ENCODE data around the gene PPP1R8.

The PPP1R8 gene

GRCh38 chr1:27872802-27873551 is 42.4 kb downstream of the PPP1R8 start:
- peak in 1 of 2 experiments; percentile 34 for DNase-seq

DNA sequence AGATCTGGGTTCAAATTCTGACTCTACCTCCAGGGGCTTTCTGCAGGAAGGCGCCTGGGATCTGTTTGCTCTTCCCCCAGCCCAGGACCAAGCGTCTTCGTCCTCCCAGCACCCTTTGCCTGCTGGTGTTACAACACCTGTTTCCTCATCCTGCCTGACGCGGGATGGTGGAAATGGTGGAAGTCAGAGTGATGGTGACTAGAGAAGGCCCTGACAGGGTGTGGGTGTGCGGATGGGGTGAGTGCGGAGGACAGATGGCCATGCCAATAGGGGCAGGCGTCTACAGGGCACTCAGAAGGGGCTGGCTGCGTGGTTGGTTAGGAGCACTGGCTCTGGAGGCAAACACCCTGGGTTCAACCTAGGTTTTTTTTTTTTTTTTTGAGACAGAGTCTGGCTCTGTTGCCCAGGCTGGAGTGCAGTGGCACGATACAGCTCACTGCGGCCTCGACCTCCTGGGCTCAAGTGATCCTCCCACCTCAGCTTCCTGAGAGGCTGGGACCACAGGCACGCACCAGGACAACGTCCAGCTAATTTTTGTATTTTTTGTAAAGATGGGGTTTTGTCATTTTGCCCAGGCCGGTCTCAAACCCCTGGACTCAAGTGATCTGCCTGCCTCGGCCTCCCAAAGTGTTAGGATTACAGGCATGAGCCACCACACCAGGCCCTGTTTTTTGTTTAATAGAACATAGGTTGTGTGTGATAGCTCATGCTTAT is 43.2 kb downstream of the PPP1R8 start:
- no peak for DNase-seq

GRCh38 chr1:27876341-27877114 is 45.9 kb downstream of the PPP1R8 start:
- DNase-seq = no peak

DNA sequence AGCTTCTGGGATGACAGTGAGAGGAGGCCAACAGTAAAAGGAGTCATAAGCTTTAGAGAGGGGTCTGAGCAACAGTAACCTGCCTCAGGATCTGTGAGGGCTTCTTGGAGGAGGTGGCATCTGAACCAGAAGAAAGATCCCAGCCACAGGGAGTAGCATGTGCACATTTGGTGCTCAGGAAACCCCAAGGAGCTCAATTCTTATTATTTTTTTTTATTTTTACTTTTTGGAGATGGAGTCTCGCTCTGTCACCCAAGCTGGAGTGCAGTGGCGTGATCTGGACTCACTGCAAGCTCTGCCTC is 46.5 kb downstream of the PPP1R8 start:
- DNase-seq = no peak

GRCh38 chr1:27878039-27878438 is 47.5 kb downstream of the PPP1R8 start:
- DNase-seq = no peak

DNA sequence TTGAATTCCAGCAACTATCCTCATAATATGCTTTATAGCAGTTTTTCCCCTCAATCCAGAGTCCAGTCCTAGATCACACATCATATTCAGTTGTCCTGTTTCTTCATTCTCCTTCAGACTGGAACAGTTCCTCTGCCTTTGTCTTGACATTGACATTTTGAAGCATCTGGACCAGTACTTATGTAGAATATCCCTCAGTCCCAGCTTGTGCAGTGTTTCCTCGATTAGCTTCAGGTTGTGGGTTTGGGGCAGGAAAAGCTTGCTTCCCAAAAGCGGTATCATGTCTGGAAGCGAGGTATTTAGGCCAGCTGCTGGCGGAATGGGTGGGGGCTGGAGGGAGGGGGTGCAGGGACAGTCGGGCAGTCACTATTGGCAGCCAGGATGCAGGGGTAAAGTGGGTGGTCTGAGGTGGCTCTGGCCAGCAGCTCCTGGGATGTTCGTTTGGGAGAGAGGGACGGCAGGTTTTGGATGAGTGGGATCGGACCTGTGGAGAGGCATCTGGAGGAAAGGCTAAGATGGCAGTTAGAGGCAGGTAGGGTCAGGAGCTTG is 48.3 kb downstream of the PPP1R8 start:
- DNase-seq = no peak

DNA sequence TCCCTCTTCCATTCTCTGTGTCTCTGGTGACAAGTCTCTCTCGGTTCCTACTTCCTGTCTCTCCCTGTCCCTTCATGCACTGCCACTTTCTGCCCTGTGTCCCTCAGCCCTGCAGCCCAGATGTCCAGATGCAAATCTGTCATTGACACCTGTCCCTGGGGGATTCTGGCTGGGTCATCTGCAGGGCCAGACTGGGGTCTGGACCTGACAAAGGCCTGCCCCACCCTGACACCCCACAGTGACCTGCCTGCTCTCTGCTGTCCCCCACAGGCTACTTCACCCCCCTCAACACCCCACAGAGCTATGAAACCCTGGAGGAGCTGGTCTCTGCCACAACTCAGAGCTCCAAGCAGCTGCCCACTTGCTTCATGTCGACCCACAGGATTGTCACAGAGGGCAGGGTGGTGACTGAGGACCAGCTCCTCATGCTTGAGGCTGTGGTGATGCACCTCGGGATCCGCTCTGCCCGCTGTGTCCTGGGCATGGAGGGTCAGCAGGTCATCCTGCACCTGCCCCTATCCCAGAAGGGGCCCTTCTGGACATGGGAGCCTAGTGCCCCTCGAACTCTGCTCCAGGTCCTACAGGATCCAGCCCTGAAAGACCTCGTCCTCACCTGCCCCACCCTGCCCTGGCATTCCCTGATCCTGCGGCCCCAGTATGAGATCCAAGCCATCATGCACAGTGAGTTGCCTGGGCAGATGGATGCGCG is 48.9 kb downstream of the PPP1R8 start:
- DNase-seq = no peak

GRCh38 chr1:27882543-27882903 is 51.9 kb downstream of the PPP1R8 start:
- no peak for DNase-seq

GRCh38 chr1:27883536-27883935 is 53.0 kb downstream of the PPP1R8 start:
- DNase-seq = no peak

DNA sequence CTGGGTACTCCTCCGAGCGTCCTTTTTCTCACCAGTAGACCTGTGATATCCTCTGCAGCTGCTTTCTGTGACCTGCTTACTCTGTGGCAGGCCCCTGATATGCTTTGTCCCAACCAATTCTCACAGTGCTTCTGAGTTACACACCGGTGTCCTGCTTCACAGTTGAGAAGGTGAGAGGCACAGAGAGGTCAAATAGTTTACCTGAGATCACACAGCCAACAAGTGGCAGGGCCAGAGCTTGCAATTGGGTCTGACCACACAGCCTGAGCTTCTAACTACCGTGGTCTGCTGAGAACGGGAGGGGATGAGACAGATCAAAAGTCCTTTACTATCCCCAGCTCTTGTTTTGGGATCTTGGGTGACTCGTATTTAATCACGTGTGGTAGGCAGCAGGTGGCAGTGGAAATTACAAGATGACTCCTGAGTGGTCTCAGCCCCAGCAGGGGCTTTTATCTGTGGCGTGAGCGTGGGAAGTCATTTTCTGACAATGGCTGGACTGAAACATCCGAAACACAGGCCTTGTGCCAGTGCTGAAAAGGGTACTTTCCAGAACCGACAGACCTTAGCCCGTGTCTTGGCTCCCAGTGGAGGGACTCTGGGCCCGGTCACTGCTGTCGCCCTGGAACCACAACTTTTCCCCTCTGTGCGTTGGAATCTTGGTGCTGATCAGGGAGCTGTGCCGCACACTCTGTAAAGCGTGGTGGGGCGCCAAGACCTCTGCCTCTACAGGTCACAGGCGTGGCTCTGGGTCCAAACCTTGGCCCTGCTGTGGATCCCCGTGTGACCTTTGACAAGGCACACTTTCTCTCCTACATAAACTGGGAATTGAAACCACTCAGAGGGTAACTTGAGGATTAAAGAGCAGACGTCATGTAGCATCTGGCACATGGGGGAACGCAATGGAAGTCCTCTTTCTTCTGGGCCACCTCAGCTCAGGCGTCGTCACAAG is 53.7 kb downstream of the PPP1R8 start:
- no peak for DNase-seq

- DNase-seq = no peak
Observed at GRCh38 chr1:27885114-27885528, 54.5 kb downstream of the PPP1R8 start.

DNA sequence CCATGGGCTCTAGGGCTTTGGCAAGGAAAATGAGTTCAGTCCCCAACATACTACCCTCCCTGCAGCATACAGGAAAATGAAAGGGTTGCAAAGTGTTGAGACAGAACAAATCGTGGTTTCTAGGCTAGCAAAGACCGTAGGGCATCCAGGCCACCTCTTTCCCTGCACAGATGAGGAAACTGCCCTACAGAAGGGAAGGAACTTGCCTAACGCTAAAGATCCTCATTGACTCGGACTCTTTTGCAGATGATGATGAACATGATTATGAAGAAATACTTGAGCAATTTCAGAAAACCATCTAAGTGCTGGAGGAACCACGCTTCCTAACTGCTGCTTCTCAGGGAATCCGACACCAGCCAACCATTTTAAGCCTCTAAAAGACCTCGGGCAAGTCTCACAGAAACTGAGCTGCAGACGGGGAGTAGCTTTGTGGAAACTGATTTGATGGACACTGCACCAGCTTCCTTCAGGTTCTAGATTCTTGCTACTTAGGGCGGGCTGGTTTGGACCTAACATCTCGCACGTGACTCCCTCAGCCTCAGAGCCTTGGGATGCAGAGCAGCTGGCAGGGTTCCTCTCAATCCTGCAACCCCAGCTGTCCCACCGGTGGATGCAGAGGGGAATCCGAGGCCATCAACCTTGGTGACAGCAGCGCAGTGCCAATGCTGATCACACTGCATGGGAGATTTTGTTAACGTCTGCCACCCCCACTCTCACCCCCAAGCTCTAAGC is 55.2 kb downstream of the PPP1R8 start:
- no peak for DNase-seq

DNA sequence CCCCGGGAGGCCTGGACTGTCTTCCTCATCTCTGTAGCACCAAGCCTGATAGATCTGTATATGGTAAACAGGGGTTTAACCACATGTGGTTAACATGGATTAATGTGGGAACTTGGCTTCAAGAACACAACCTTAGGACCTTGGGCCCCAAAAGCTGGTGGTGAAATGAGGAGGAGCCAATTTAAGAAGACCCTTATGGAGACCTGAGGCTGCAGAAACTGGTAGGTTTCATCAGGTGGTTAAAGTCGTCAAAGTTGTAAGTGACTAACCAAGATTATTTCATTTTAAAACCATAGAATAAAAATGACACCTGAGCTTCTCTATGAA is 55.7 kb downstream of the PPP1R8 start:
- DNase-seq = no peak

GRCh38 chr1:27886744-27887143 is 56.2 kb downstream of the PPP1R8 start:
- DNase-seq = no peak

- no peak for DNase-seq
Observed at GRCh38 chr1:27887215-27888021, 56.8 kb downstream of the PPP1R8 start.

DNA sequence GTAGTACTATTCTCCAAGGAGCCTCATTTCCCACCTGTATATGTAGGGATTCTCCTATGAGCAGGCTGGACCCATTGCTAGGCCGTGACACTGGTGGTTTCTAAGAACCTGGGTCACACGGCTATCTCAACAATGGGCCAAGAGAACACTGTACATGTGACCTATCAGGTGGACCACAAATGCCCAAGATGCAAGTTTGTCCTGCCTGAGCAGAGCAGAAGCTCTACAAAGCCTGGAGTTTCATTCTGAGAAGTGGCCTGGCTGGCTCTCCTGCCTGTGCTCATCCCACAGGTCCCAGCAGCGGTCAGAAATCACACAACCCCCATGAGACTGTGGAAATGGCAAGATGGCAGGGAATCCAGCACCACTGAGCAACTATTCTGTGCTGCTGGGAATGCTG is 58.9 kb downstream of the PPP1R8 start:
- no peak for DNase-seq

- DNase-seq = no peak
Observed at GRCh38 chr1:27891196-27891889, 60.8 kb downstream of the PPP1R8 start.

DNA sequence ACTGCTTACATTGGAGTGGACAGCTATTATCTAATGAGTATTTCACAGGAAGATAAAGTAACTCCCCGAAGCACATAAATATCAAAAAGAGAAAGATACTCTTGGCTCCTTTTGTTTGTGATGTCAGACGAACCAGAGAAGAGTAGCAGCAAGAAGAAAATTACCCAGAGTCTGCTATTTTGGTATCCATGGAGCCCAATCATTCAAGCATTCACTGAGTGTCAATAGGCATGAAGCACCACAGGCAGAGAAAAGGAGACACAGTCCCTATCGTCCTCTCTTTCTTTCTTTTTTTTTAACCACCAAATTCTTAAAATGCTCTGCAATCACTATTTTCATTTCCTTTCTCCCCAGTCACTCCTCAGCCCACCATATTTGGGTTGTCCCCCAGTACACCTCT is 63.9 kb downstream of the PPP1R8 start:
- no peak for DNase-seq
